Large intestine (tissue), 3 donors: ENCODE results near the gene RAF1. TPM values are rescaled to one million over a fixed set of nuclear protein-coding genes. Genes with fewer than 3 reads are reported as not detected.
"Not testable (repeated sequence)": the region's sequence is repeated elsewhere in the genome, so short reads cannot be mapped to it uniquely, and the experiment has no call there.

Source experiments
- DNase-seq, 2 donors: peaks; one replicate each; pipeline versions ENCODE4 v3.0.0 to v3.0.0-alpha.2; 2013
- H3K27ac ChIP-seq: one replicate; pipeline ENCODE4 v1.5.1; 2013; ENCODE audit warnings: low read length
- H3K27me3 ChIP-seq: 2 replicates; pipeline ENCODE4 v1.6.1; 2013; ENCODE audit warnings: low read length; ENCODE audit not compliant: control insufficient read depth, insufficient read depth
- H3K36me3 ChIP-seq: 2 replicates; pipeline ENCODE4 v1.6.1; 2013; ENCODE audit warnings: low read length; ENCODE audit not compliant: control insufficient read depth, insufficient read depth
- H3K4me1 ChIP-seq: one replicate; pipeline ENCODE4 v1.6.1; 2013; ENCODE audit warnings: low read length; ENCODE audit not compliant: control insufficient read depth, insufficient read depth
- H3K4me3 ChIP-seq: one replicate; pipeline ENCODE4 v1.5.1; 2013; ENCODE audit warnings: low read length
- H3K9me3 ChIP-seq: one replicate; pipeline ENCODE4 v1.6.1; 2013; ENCODE audit warnings: mild to moderate bottlenecking, low read depth, low read length, moderate library complexity; ENCODE audit not compliant: control insufficient read depth
- whole genome bisulfite sequencing: methylation state at CpG from one replicate; pipeline ENCODE4 v1.1.5; 2013; ENCODE audit warnings: low lambda C conversion rate; ENCODE audit not compliant: insufficient coverage; 5-methylcytosine and 5-hydroxymethylcytosine counted together
- polyA plus RNA-seq: library from polyadenylated mRNA; unstranded; fragments of 120-200 nt; gene quantifications from one replicate; pipeline ENCODE4 v1.2.1, GENCODE V29; 2013

Gene RAF1
- polyA plus RNA-seq, 1 donor: 88.4 TPM

- peaks cover 3% of the 10 kb centered on the region for H3K4me1 ChIP-seq
- H3K9me3 ChIP-seq: no peaks in the 10 kb centered on the region
- no peaks in the 10 kb centered on the region for H3K27me3 ChIP-seq
- 82% methylated on average over 3 of the region's 4 CpGs for WGBS
- no peak overlapping the region for H3K27ac ChIP-seq
- DNase-seq: no peak
- no peak overlapping the region for H3K4me3 ChIP-seq
- H3K36me3 ChIP-seq: peaks cover 1% of the 10 kb centered on the region
These were observed 36.5 kb downstream of the RAF1 start for GRCh38 chr3:12627370-12627769.

GRCh38 chr3:12624964-12625363 is 39.0 kb downstream of the RAF1 start:
- H3K4me1 ChIP-seq, H3K27ac ChIP-seq, H3K4me3 ChIP-seq, DNase-seq, H3K27me3 ChIP-seq, H3K36me3 ChIP-seq, H3K9me3 ChIP-seq: not testable (repeated sequence)
- WGBS: no CpG with 5 or more reads among the region's 3 CpGs

DNA sequence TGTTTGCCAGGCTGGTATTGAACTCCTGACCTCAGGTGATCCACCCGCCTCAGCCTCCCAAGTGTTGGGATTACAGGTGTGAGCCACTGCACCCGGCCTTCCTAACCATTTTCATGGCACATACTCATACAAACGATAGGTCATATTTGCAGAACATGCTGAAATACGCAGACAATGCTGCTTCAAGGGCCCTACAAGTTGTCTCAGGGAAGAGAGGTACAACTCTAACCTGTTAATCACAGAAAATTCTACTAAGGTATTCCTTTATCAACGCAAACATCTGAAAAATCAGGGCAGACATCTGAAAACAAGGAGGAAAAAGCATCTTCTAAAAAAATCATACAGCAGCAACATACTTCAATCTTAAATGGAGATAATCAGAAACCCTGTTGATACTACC is 39.9 kb downstream of the RAF1 start:
- no peaks in the 10 kb centered on the region for H3K27me3 ChIP-seq
- WGBS: no CpG with 5 or more reads among the region's 5 CpGs
- no peaks in the 10 kb centered on the region for H3K9me3 ChIP-seq
- no peak for DNase-seq
- H3K4me3 ChIP-seq: no peak overlapping the region
- H3K27ac ChIP-seq: no peak overlapping the region
- H3K36me3 ChIP-seq: peaks cover 2% of the 10 kb centered on the region
- H3K4me1 ChIP-seq: peaks cover 4% of the 10 kb centered on the region

DNA sequence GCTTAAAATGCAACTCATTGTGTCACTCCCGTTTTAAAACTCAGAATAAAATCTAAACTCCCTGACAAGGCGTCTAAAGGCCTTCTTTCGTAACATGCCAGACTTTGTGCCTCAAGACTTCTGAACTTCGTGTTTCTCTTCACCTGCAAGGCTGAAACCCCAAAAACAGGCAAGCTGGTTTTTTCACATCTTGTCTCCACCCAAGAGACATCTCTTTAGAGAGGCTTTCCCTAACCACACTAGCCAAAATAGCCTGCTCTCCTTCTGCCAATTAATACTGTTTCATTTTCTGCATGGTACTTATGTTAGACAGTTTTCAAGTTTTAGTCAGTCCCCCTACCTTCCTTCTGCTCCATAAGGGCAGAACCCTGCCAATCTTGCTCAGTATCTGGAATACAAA is 41.6 kb downstream of the RAF1 start:
- Histone ChIP-seq H3K4me3 (no peak overlapping the region), H3K27me3 (no peaks in the 10 kb centered on the region), H3K27ac (no peak overlapping the region), H3K4me1 (peaks cover 4% of the 10 kb centered on the region), H3K36me3 (peaks cover 12% of the 10 kb centered on the region), H3K9me3 (no peaks in the 10 kb centered on the region)
- WGBS: 70% methylated on average over 3 of the region's 4 CpGs
- DNase-seq: peak; percentile 3 to 16

DNA sequence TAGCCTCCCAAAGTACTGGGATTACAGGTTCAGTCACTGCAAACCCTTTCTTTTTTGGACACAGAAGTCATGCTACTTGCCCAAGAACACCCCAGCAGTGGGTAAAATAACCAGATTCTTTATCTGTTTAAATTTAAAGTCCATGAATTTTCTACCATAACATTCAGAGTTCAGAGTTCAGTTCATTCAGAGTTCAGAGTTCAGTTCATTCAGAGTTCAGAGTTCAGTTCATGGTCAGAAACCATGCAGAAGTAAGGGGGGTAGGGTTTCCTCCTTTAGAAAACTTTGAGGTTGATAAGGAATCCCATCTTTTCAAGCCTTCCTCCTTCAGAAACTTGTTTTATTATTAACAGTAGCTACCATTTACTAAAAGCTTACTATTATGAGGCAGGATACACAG is 43.2 kb downstream of the RAF1 start:
- no peak overlapping the region for H3K27ac ChIP-seq
- H3K27me3 ChIP-seq: no peaks in the 10 kb centered on the region
- peaks cover 4% of the 10 kb centered on the region for H3K4me1 ChIP-seq
- no peak for DNase-seq
- no peaks in the 10 kb centered on the region for H3K9me3 ChIP-seq
- H3K36me3 ChIP-seq: peaks cover 25% of the 10 kb centered on the region
- H3K4me3 ChIP-seq: no peak overlapping the region

- no peak overlapping the region for H3K4me3 ChIP-seq
These were observed 43.6 kb downstream of the RAF1 start for GRCh38 chr3:12620305-12620704.

GRCh38 chr3:12618426-12618825 is 45.5 kb downstream of the RAF1 start:
- H3K36me3 ChIP-seq: peaks cover 40% of the 10 kb centered on the region
- H3K27me3 ChIP-seq: no peaks in the 10 kb centered on the region
- H3K27ac ChIP-seq: no peak overlapping the region
- no peak for DNase-seq
- H3K4me3 ChIP-seq: no peak overlapping the region
- H3K9me3 ChIP-seq: no peaks in the 10 kb centered on the region
- peaks cover 4% of the 10 kb centered on the region for H3K4me1 ChIP-seq
- no CpG with 5 or more reads among the region's 6 CpGs for WGBS

More at GRCh38 chr3:12620305-12620704, 43.6 kb downstream of the RAF1 start:
- DNase-seq: no peak
- Histone ChIP-seq H3K27me3 (no peaks in the 10 kb centered on the region), H3K4me1 (peaks cover 4% of the 10 kb centered on the region), H3K36me3 (peaks cover 28% of the 10 kb centered on the region), H3K9me3 (no peaks in the 10 kb centered on the region), H3K27ac (no peak overlapping the region)
- WGBS: 95% methylated on average over 4 of the region's 6 CpGs

GRCh38 chr3:12615266-12615665 is 48.7 kb downstream of the RAF1 start:
- H3K9me3 ChIP-seq: no peaks in the 10 kb centered on the region
- no peaks in the 10 kb centered on the region for H3K4me1 ChIP-seq
- no peak overlapping the region for H3K4me3 ChIP-seq
- H3K27ac ChIP-seq: no peak overlapping the region
- DNase-seq: no peak
- H3K36me3 ChIP-seq: peaks cover 52% of the 10 kb centered on the region
- H3K27me3 ChIP-seq: no peaks in the 10 kb centered on the region
- 96% methylated on average over 4 of the region's 4 CpGs for WGBS

GRCh38 chr3:12613250-12613649 is 50.7 kb downstream of the RAF1 start:
- no peak overlapping the region for H3K4me3 ChIP-seq
- no peaks in the 10 kb centered on the region for H3K27me3 ChIP-seq
- no peaks in the 10 kb centered on the region for H3K9me3 ChIP-seq
- no peak for DNase-seq
- H3K27ac ChIP-seq: no peak overlapping the region
- no peaks in the 10 kb centered on the region for H3K4me1 ChIP-seq
- 40% methylated on average over 1 of the region's 4 CpGs for WGBS
- peaks cover 61% of the 10 kb centered on the region for H3K36me3 ChIP-seq

DNA sequence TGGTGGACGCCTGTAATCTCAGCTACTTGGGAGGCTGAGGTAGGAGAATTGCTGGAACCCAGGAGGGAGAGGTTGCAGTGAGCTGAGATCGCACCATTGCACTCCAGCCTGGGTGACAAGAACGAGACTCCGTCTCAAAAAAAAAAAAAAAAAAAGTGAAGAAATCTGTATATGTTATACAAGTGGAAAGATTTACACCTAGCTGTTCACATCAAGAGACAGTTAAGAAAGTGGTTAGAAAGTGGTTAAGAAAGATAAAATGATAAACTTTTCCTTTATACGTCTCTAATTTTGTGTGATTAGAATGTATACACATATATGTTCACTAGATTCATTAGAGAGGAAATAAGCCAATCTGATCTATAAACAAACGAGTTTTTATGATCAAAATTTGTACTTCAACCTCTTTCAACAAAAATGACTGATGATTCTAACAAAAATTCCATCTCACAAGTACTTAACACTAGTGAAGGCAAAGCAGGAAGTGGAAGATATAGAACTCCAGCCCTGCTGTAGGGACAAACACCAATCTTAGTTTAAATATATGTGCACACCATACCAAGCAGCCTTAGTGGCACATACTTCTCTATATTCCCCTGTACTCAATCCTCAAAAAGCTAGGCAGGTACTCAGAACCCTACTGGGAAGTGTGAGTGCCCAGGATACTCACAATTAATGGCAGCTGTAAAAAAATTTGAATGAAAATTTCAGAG is 51.2 kb downstream of the RAF1 start:
- H3K4me3 ChIP-seq: no peak overlapping the region
- no peaks in the 10 kb centered on the region for H3K27me3 ChIP-seq
- no peak overlapping the region for H3K27ac ChIP-seq
- WGBS: 100% methylated on average over 1 of the region's 6 CpGs
- peaks cover 57% of the 10 kb centered on the region for H3K36me3 ChIP-seq
- H3K4me1 ChIP-seq: no peaks in the 10 kb centered on the region
- H3K9me3 ChIP-seq: no peaks in the 10 kb centered on the region
- DNase-seq: no peak

DNA sequence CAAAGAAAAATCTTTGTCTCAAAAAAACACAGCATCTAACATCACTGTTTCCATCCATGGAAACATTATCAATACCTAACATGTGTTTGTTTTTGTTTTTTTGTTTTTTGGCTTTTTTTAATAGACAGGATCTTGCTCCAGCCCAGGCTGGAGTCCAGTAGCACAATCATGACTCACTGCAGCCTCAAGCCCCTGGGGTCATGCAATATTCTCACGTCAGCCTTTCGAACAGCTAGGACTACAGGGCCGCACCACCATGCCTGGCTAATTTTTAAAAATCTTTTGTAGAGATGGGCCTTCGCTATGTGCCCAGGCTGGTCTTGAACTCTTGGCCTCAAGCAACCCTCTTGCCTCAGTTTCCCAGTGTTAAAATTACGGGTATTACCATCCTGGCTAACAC is 52.8 kb downstream of the RAF1 start:
- Histone ChIP-seq H3K27me3 (no peaks in the 10 kb centered on the region), H3K27ac (no peak overlapping the region), H3K4me1 (no peaks in the 10 kb centered on the region), H3K9me3 (no peaks in the 10 kb centered on the region), H3K4me3 (no peak overlapping the region), H3K36me3 (peaks cover 58% of the 10 kb centered on the region)
- DNase-seq: no peak
- no CpG with 5 or more reads among the region's 5 CpGs for WGBS
